CD4-positive, alpha-beta T cell treated with Interferon gamma for 1 hour (primary cell): ENCODE results near the gene DOCK4.
A peak's percentile ranks its signal among the peaks of the same experiment; 100 is the strongest.
"Not testable (repeated sequence)": the region's sequence is repeated elsewhere in the genome, so short reads cannot be mapped to it uniquely, and the experiment has no call there.

Experiments
- DNase-seq: peaks from one replicate; pipeline ENCODE4 v3.0.0-alpha.2; 2020

DOCK4 gene

GRCh38 chr7:112206238-112206990 is at the start of gene DOCK4, which contains the start of gene ZNF277:
Gene DOCK4, minus strand, starts transcription at chr7:112206399. Its CDS starts 261 bp downstream, at chr7:112206138.
Gene ZNF277, plus strand, starts transcription at chr7:112206695. Its CDS starts 22 bp downstream, at chr7:112206717.
- peak; percentile 96 for DNase-seq

GRCh38 chr7:112255388-112255720 is 49.2 kb upstream of the DOCK4 start:
- no peak for DNase-seq

GRCh38 chr7:112254709-112255387 is 48.6 kb upstream of the DOCK4 start:
- no peak for DNase-seq

- DNase-seq, result no peak
These were observed 48.0 kb upstream of the DOCK4 start for GRCh38 chr7:112254156-112254555.

GRCh38 chr7:112252691-112253090 is 46.5 kb upstream of the DOCK4 start:
- DNase-seq, result no peak

DNA sequence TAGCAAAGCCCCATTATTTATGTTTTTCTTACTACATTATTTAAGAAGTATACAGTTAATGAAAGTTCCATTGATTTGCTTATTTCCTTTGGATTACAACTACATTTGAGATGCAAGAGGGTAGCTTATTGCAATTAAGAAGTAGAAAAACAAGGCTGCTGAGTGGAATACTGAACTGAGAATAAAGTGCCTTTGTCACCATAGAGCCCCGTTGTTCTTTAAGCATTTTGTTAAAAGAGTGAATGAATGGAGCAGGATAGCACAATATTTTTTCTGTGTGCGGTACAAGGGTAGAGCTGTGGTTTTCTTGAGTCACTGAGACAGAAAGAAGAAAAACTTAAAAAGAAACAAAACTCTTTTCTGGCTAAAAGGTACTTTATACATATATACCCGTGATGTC is 45.9 kb upstream of the DOCK4 start:
- DNase-seq, result no peak

- DNase-seq, result not testable (repeated sequence)
These were observed 43.8 kb upstream of the DOCK4 start for GRCh38 chr7:112249967-112250366.

DNA sequence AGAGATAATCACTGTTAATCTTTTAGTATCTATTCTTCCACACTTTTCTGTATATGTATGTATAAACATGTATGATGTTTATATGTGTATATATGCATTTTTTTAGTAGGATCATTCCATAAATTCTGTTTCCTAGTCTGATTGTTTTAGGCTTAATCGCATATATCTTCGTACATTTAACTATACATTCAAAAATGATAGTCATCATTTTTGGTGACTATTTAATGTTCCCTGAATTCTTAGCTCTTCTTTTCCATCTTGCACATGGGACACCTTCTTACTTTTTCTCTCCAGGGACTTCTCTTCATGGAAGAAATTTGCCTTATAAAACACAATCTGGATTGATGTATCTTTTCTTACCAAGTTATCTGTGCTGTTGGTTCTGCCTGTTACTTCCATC is 42.4 kb upstream of the DOCK4 start:
- no peak for DNase-seq

DNA sequence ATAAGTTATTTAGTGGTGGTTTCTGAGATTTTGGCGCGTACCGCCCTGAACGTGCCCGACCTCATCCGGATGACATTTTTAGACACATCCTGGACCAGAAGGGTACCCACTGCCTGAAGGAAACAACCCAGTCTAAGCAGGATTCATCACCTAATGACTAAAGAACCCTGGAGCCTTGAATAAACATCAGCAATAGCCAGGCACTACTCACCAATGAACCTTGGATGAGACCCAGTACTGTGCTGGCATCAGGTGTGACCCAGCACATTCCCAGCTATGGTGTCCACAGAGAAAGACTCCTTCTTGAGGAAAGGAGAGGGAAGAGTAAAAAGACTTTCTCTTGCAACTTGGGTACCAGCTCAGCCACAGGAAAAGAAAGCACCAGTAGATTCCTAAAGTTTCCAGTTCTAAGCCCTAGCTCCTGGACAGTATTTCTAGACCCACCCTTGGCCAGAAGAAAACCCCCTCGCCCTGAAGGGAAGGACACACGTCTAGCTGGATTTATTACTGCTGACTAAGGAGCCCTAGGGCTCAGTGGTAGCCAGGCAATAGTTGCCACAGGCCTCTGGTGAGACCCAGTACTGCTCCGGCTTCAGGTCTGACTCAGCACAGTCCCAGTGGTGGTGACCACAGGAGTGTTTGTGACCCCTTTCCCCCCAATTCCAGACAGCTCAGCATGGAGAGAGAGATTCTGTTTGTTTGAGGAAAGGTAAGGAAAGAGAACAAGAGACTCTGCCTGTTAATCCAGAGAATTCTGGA is 32.8 kb upstream of the DOCK4 start:
- DNase-seq, result no peak

DNA sequence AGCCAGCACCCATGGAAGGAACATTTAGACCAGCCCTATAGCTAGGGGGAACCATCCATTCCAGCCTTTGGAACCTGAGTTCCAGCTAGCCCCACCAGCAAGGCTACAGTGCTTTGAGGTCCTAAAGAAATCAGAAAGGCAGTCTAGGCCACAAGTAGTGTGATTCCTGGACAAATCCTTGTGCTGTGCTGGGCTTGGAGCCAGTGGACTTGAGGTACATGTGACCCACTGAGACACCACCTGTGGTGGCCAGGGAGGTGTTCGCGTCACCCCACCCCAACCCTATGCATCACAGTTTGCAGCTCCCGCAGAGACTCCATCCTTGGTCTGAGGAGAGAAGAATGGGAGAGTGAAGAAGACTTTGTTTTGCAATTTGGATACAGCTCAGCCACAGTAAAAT is 32.1 kb upstream of the DOCK4 start:
- DNase-seq, result no peak

- no peak for DNase-seq
These were observed 30.4 kb upstream of the DOCK4 start for GRCh38 chr7:112236597-112236996.

DNA sequence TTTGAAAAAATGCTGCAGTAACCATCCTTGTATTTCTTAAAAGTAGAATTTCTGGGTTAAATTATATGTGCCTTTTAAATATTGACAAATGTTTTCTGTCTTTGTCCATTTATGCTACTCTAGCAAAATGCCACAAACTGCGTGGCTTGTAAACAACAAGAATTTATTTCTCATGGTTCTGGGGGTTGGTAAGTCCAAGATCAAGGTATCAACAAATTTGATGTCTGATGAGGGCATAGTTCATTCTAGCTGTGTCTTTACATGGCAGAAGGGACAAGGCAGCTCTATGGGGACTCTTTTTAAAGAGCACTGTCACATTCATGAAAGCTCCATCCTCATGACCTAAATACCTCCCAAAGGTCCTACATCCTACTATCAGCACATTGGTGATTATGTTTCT is 27.9 kb upstream of the DOCK4 start:
- DNase-seq, result no peak

DNA sequence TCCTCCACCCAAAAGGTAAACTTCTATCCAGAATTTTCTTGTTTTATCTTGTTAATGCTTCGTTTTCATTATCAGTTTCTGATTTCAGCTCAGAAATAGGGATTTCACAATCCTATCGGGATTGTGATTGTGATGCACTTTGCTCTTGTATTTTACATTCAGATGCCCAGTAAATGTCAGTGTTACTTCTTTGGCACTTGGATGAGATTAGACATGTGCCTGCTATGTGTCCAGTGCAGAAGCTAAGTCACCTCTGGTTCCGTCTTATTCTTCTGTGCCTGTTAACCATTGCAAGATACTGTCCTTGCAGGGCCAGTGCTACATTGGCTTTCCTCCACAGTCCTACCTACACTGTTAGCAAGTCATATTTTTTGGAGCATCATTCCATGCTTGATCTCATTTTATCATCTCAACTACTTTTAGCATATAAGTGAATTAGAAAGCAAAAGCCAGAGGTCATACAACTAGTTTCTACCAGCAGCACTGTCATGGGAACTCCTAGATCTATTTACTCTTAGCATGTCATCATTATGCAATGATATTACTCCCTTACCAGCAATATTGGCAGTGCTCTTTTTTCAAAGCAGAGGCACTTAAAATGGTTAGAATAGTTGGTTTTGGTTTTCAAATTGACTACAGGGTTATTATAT is 27.0 kb upstream of the DOCK4 start:
- DNase-seq, result no peak

DNA sequence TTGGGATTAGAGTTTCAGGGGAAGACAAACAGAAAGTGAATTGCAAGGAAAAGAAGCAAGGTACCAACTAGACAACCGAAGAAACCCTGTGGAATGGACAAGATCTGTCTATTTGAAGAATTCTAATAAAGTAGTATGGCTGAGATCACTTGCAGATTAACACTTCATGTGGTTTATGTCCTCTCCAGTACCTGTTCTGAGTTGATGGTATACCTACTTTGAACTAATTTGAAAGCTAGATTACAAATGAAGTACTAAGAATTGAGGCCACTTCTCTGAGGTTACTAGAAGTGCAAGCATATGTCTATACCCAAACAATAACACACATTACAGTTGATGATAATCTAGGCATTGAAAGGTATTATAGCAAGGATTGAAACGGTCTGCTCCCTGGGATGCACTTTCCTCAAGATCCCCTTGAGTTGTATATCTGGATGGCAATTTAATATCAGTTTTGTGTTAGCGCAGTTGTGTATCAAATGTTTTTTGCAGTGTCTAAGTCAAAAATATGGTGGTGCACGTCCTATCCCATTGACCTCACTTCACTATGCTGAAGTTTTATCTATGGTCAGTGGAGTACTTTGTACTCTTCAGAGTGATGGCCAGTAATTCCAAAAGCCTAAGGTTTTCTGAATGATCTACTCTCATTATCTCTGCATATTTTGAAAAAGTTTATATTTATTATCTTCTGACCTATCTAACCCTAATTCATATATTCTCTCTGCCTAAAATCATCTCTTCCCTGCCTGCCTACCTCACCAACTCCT is 26.2 kb upstream of the DOCK4 start:
- DNase-seq, result no peak

DNA sequence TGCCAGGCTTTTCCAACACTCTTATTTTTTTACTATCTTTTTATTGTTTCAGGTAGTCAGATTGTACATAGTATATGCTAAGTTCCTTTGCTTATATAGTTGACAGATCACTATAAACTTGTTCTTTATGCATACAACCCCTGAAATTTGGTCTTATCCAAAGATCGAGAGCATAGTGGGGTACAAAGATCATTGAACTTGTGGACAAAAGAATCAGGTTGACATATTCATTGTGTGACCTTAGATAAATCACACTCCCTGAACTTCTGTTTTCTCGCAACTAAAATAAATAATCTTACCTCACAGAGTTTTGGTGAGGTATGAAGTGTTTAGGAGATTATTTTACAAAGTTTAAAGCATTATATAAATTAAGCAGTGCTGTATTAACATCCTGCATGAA is 22.4 kb upstream of the DOCK4 start:
- DNase-seq, result no peak

DNA sequence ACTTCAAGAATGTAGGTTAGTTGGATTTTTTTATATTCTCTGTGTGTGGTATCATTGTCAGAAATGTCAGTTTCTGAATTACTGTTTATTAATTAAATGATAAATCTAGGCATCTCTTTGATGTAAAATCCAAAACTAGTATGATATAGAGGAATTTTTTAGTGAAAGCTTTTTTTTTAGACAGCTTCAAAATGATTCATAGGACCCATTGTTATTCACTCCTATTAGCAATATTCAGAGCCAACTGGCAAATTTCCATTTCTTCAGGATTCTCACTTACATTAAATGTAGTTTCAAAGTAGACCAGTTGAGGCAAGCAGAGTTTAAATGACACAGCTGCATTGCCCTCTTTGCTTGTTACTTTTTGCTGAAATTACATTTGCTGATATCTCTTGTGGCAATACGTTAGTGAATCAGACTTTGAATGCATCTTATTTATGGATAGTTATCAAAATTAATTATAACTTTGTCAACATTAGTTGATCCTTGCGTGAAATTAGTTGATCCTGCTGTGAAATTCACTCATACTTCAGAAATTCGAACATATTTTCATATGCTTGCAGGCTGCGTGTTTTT is 20.6 kb upstream of the DOCK4 start:
- DNase-seq, result no peak

GRCh38 chr7:112225006-112225405 is 18.8 kb upstream of the DOCK4 start:
- no peak for DNase-seq

DNA sequence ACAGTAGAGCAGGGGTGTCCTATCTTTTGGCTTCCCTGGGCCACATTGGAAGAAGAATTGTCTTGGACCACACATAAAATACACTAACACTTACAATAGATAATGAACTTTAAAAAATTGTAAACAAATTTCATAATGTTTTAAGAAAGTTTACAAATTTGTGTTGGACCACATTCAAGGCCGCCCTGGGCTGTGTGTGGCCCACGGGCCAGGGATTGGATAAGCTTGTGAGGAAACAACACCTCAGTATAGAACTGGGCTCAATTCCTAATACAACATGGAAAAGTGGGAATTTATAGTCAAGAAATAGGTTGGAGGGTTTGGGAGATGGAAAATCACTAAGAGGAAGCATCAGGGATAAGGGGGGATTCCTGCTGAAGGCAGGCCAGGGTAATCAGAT is 18.0 kb upstream of the DOCK4 start:
- no peak for DNase-seq

DNA sequence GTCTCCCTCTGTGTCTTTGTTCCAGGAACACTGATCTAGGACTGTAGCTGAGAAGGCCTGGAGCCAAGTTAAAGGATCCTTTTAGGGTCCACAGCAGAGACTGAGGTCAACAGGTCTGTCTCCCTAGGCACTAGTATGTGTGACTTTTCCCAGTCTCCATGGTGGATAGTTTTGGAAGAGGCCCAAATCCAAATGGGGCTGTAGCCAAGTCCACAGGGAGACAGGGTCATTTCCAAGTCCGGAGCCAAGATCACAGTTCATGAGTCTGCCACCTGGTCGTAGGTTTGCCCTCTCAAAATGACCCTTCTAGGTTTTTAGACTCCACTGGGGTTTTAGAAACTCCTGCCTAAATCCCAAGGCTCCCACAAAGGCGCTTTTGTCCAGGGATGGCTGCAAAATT is 17.1 kb upstream of the DOCK4 start:
- DNase-seq, result no peak

DNA sequence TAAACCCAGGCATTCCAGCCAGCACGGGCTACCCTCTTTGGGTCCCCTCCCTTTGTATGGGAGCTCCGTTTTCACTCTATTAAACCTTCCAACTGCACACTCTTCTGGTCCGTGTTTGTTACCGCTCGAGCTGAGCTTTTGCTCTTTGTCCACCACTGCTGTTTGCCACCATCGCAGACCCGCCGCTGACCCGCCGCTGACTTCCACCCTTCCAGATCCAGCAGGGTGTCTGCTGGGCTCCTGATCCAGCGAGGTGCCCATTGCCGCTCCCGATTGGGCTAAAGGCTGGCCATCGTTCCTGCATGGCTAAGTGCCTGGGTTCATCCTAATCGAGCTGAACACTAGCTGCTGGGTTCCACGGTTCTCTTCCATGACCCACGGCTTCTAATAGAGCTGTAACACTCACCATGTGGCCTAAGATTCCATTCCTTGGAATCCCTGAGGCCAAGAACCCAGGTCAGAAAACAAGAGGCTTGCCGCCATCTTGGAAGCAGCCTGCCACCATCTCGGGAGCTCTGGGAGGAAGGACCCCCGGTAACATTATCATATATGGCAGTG is 14.8 kb upstream of the DOCK4 start:
- DNase-seq, result no peak

- DNase-seq, result no peak
These were observed 9.6 kb upstream of the DOCK4 start for GRCh38 chr7:112215787-112216186.

- DNase-seq, result no peak
These were observed 8.7 kb upstream of the DOCK4 start for GRCh38 chr7:112214883-112215282.
